Bronchial epithelial cell (primary cell): ENCODE data around the gene F13A1. TPM values are rescaled to one million over a fixed set of nuclear protein-coding genes. Genes with fewer than 3 reads are reported as not detected.

Source experiments
- DNase-seq: peaks from one replicate; pipeline ENCODE4 v3.0.0-alpha.2; 2010; ENCODE audit warnings: low read depth
- FAIRE-seq: peaks from 2 replicates; lab custom pipeline; 2011; peaks lifted over from hg19 to GRCh38; lab: Jason Lieb, UNC
- H3K27me3 ChIP-seq: 2 replicates; pipeline ENCODE4 v1.5.1; 2011; ENCODE audit warnings: low read length; ENCODE audit not compliant: control insufficient read depth, insufficient read depth
- H3K36me3 ChIP-seq: 2 replicates; pipeline ENCODE4 v1.5.1; 2011; ENCODE audit warnings: low read length; ENCODE audit not compliant: control insufficient read depth, insufficient read depth
- H3K4me3 ChIP-seq: 2 replicates; pipeline ENCODE4 v1.5.1; 2011; ENCODE audit warnings: mild to moderate bottlenecking, low read depth, low read length, control low read depth
- total RNA-seq: library from RNA; depleted of rRNA; stranded (reverse); fragments of >200 nt; gene quantifications from 2 replicates; pipeline ENCODE4 v1.2.1, GENCODE V29; 2014
- TF ChIP-seq, protein P1 (sequence below): IDR thresholded peaks from 2 replicates; pipeline ENCODE4 v1.5.1; 2011; ENCODE audit warnings: mild to moderate bottlenecking, moderate library complexity, low read length, control low read depth, inconsistent platforms; ENCODE audit not compliant: insufficient read depth, severe bottlenecking

The F13A1 gene
- total RNA-seq, 1 donor from 2014 or later = not detected

DNA sequence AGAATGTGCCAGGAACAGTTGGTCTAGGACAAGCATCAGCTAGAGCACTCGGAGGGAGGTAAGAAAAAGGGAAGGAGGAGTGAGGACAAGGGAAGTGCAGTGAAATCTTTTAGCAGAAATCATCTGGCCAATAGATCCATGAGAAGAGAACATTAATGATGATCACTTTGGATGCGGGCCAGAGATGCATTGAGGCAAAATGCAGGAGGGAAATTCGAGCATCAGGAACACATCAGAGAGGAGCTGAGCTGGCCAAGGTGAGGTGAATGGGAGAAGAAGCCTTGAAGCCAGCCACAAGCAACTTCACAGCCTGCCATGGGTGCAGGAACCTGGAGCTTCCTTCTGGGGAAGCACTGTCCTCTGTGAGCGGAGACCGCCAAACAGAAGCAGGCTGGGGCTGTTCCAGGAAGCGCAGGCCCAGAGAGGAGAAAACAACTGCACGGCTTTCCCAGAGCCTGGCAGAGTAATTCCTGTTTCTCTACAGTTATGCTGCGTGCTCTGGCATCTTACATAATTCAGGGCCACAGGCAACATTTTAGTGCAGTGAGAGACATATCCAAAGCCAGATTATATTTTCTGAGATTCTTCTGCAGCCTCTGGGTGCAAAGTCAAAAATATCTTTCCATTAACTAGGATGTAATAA, 143.8 kb downstream of the F13A1 start:
- Histone ChIP-seq H3K4me3 (no peak overlapping the region), H3K27me3 (no peaks in the 10 kb centered on the region), H3K36me3 (no peaks in the 10 kb centered on the region)
- FAIRE-seq = no peak
- no peak for DNase-seq
- TF ChIP-seq, protein P1, sequence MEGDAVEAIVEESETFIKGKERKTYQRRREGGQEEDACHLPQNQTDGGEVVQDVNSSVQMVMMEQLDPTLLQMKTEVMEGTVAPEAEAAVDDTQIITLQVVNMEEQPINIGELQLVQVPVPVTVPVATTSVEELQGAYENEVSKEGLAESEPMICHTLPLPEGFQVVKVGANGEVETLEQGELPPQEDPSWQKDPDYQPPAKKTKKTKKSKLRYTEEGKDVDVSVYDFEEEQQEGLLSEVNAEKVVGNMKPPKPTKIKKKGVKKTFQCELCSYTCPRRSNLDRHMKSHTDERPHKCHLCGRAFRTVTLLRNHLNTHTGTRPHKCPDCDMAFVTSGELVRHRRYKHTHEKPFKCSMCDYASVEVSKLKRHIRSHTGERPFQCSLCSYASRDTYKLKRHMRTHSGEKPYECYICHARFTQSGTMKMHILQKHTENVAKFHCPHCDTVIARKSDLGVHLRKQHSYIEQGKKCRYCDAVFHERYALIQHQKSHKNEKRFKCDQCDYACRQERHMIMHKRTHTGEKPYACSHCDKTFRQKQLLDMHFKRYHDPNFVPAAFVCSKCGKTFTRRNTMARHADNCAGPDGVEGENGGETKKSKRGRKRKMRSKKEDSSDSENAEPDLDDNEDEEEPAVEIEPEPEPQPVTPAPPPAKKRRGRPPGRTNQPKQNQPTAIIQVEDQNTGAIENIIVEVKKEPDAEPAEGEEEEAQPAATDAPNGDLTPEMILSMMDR = no peak

DNA sequence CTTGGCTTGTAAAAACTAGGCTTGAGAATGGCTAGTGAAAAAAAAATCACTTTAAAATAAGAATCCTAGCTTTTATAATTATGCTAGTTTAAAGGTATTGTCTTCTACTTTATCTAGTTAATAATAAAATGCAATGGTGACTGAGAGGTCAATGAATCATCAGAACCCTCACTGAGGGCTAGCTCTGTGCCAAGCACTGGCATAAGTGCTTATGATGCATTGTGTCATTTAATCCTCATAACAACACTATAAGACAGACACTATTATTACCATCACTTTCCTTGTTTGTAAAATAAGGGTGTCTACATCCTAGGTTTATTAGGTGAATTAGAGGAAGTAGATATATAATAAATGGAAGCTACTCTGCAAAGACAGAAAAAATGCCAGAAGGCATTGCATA, 144.3 kb downstream of the F13A1 start:
- FAIRE-seq (no peak), DNase-seq (peak; percentile 4)
- H3K36me3 ChIP-seq = no peaks in the 10 kb centered on the region
- TF ChIP-seq, protein P1 = no peak
- H3K4me3 ChIP-seq = no peak overlapping the region
- no peaks in the 10 kb centered on the region for H3K27me3 ChIP-seq

DNA sequence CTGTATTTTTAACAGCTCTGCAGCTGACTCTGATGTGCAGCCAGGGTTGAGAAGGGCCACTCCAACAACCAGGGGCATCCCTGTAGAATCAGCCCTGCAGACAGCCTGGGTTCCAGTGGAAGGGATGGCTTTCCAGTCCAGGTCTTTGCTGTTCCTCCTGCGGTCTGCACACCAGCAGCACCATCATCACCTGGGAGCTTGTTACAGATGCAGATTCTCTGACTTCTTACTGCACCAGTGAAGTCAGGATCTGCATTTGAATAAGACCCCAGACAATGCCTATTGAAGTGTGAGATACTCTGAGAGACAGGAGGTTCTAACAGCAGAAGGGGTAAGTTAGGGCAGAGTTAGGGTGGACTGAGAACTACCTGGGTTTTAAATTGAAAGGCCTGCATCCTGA, 151.3 kb downstream of the F13A1 start:
- Histone ChIP-seq H3K36me3 (no peaks in the 10 kb centered on the region), H3K4me3 (no peak overlapping the region), H3K27me3 (no peaks in the 10 kb centered on the region)
- DNase-seq = no peak
- FAIRE-seq = no peak
- TF ChIP-seq, protein P1 = no peak

DNA sequence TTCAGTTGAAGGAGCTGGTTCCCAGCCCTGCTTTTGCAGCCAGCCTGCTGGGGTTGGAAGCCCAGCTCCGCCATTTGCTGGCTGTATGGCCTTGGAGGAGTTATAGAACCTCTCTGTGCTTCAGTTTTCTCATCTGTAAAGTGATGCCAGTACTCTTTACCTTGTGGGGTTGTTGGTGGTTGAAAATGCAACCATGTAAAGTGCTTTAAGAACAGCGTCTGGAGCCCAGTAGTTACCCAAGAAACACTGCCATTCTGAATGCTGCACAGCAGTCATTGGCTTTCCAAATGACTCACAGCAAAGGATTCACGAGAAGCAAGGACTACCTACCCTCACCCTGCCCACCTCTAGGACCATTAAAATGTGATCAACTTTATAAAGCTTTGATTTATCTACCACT, 154.4 kb downstream of the F13A1 start:
- Histone ChIP-seq H3K27me3 (no peaks in the 10 kb centered on the region), H3K4me3 (no peak overlapping the region), H3K36me3 (no peaks in the 10 kb centered on the region)
- TF ChIP-seq, protein P1 = no peak
- DNase-seq = no peak
- no peak for FAIRE-seq

DNA sequence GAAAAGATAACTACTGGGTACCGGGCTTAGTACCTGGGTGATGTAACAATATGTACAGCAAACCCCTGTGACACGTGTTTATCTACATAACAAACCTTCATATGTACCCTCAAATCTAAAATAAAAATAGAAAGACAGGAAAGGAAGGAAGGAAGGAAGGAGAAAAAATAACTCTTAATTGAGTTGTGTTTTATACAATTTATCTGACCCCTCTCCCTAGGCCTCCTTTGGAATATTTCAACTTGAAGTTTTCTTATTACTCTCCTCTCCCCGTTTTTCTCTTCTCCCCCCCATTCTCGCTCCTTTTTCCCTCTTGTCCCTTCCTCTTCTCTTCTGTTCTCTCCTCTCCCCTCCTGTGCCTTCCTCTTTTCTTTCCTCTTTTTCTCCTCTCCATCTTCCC, 156.1 kb downstream of the F13A1 start:
- DNase-seq = no peak
- Histone ChIP-seq H3K27me3 (no peaks in the 10 kb centered on the region), H3K4me3 (no peak overlapping the region), H3K36me3 (no peaks in the 10 kb centered on the region)
- FAIRE-seq = no peak
- TF ChIP-seq, protein P1 = no peak

DNA sequence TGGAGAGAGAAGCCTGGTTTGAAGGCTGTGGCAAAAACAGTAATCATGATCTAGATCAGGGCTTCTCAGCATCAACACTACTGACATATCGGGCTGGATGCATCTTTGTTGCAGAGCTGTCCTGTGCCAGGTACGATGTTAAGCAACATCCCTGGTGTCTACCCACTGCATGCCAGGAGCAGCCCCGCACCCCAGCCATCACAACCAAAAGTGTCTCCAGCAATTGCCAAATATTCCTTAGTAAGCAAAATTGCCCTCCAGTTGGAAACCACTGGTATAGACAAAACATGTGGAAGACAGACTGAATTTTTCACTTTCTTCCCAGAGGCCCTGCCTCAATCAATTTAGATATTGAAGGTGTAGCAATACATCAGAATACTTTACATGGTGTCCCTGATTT, 166.1 kb downstream of the F13A1 start:
- H3K27me3 ChIP-seq = no peaks in the 10 kb centered on the region
- TF ChIP-seq, protein P1 = no peak
- no peak for FAIRE-seq
- no peak overlapping the region for H3K4me3 ChIP-seq
- DNase-seq = no peak
- no peaks in the 10 kb centered on the region for H3K36me3 ChIP-seq
